ENCODE results near the gene HOXA9. TPM values are rescaled to one million over a fixed set of nuclear protein-coding genes. Genes with fewer than 3 reads are reported as not detected.

The HOXA9 gene
- total and polyA plus RNA-seq, 8 donors = 0.25 to 68.1 TPM; not detected in 6

DNA sequence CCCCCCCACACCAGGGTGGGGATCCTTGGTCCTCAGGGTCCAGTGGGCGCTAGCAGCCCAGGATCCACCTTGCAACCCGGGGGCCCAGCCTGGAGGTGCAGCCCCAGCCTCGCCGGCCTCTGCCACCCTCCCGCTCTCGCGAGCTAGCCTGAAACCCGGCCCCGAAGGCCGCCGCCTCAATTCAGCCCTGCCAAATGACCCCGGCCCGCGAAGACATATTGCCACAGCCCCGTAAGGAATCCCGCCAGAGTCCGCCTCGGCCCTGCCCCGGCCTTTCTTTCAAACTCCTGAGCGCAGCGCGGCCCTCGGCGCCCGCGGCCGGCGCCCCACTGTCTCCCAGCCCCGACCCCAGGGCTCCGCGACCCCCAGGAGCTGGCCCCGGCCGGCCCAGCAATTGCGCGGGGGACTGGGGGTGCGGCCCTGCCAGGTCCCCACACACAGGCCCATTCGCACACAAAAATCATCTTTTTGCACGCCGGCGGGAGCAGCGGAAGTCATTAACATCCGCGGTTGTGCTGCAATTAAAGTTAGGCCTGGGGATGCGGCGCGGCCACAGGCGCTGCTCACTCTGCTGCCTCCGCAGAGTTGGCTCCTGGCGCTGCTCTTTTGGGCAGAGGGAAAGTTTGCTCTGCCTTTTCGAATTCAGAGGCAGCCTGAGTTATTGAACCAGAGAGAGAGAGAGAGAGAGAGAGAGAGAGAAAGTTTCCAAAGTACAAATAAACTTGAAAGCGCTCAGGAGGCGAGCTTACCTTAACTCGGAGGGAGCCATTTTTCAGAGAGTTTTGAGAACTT lies 25.8 kb downstream of the HOXA9 start:
- no peak for DNase-seq
- H3K9me3 ChIP-seq = peaks cover 0 to 10% (median 0%) of the 10 kb centered on the region in 4 donors
- peak overlapping the region; percentile 57 to 99 (median 94) for H3K27ac ChIP-seq
- H3K36me3 ChIP-seq = peaks cover 0 to 5% (median 0%) of the 10 kb centered on the region in 4 donors
- intact Hi-C loops (cut with DNase I; ENCODE audit: low total_unique reads) = no loop called here
- peak overlapping the region; percentile 38 to 67 (median 56) for H3K4me3 ChIP-seq
- H3K27me3 ChIP-seq = peaks cover 0 to 92% (median 61%) of the 10 kb centered on the region in 3 donors
- H3K4me1 ChIP-seq = peaks cover 0 to 53% (median 25%) of the 10 kb centered on the region in 4 donors
- 29 to 53% (median 43%) methylated on average over 38 to 53 of the region's 53 CpGs for WGBS, 5 donors
- TF ChIP-seq POLR2AphosphoS5 (IDR thresholded peaks at IDR 0.05) (no peak), POLR2A (IDR thresholded peaks at IDR 0.05) (no peak), EP300 (IDR thresholded peaks at IDR 0.05) (no peak)
- TF ChIP-seq, protein P1, sequence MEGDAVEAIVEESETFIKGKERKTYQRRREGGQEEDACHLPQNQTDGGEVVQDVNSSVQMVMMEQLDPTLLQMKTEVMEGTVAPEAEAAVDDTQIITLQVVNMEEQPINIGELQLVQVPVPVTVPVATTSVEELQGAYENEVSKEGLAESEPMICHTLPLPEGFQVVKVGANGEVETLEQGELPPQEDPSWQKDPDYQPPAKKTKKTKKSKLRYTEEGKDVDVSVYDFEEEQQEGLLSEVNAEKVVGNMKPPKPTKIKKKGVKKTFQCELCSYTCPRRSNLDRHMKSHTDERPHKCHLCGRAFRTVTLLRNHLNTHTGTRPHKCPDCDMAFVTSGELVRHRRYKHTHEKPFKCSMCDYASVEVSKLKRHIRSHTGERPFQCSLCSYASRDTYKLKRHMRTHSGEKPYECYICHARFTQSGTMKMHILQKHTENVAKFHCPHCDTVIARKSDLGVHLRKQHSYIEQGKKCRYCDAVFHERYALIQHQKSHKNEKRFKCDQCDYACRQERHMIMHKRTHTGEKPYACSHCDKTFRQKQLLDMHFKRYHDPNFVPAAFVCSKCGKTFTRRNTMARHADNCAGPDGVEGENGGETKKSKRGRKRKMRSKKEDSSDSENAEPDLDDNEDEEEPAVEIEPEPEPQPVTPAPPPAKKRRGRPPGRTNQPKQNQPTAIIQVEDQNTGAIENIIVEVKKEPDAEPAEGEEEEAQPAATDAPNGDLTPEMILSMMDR (IDR thresholded peaks at IDR 0.05) = no peak

DNA sequence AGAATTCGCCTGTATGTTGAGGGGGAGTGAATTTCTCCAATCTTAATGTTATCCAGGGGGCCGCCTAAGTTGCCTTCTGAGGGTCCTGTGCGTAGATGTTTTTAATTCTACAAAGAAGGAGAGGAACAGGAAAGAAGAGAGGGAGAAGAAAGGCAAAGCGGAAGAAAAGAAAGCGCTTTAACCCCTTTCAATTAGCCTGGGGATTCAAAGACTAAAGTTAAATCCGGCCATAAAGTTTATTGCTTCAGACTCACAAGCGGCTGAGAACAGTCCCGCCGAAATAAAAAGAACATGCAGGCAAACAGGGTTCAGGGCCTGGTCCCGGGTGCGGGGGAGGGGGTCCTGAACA lies 26.4 kb downstream of the HOXA9 start:
- peaks cover 0 to 92% (median 55%) of the 10 kb centered on the region in 3 donors for H3K27me3 ChIP-seq
- TF ChIP-seq EP300 (IDR thresholded peaks at IDR 0.05) (no peak), POLR2A (IDR thresholded peaks at IDR 0.05) (no peak), POLR2AphosphoS5 (IDR thresholded peaks at IDR 0.05) (no peak)
- TF ChIP-seq, protein P1 (IDR thresholded peaks at IDR 0.05) = no peak
- peak overlapping the region; percentile 38 to 67 (median 56) for H3K4me3 ChIP-seq
- peaks cover 0 to 4% (median 0%) of the 10 kb centered on the region in 4 donors for H3K9me3 ChIP-seq
- intact Hi-C loops (cut with DNase I; ENCODE audit: low total_unique reads) = no loop called here
- H3K4me1 ChIP-seq = peaks cover 0 to 52% (median 28%) of the 10 kb centered on the region in 4 donors
- no peak for DNase-seq
- WGBS, 5 donors = 50 to 81% (median 71%) methylated on average over 11 of the region's 11 CpGs
- peak overlapping the region; percentile 57 to 99 (median 94) for H3K27ac ChIP-seq
- H3K36me3 ChIP-seq = peaks cover 0 to 5% (median 0%) of the 10 kb centered on the region in 4 donors

DNA sequence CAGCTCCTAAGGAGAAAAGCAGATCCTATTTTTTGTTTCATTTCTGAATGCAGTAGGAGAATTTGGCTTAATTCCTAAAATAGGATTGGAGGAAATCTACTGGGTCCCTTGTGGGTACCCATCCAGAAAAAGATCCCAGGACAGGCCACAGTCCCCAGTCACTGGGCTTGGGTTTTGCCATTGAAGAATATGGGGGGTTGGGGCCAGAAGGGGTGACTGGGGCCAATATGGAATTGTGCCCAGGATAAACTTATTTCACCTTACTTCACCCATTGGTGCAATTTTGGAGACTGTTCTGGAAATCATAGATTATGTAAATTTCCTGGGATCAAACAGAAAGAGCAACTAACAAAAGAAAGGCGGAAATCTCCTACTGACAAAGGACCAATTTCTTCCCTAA lies 26.9 kb downstream of the HOXA9 start:
- no peak for DNase-seq
- Histone ChIP-seq H3K4me3 (peak overlapping the region in 3 of 4 donors; percentile 46 to 67 (median 65)), H3K9me3 (no peaks in the 10 kb centered on the region), H3K27me3 (peaks cover 0 to 92% (median 54%) of the 10 kb centered on the region in 3 donors), H3K36me3 (peaks cover 0 to 5% (median 0%) of the 10 kb centered on the region in 4 donors), H3K4me1 (peaks cover 0 to 54% (median 28%) of the 10 kb centered on the region in 4 donors), H3K27ac (peak overlapping the region in 4 of 5 donors; percentile 93 to 99 (median 95))
- intact Hi-C loops (cut with DNase I; ENCODE audit: low total_unique reads) = no loop called here
- WGBS, 5 donors = 59 to 84% (median 69%) methylated on average over 1 of the region's 1 CpG
- TF ChIP-seq, protein P1 (IDR thresholded peaks at IDR 0.05) = no peak
- TF ChIP-seq EP300 (IDR thresholded peaks at IDR 0.05) (no peak), POLR2AphosphoS5 (IDR thresholded peaks at IDR 0.05) (no peak), POLR2A (IDR thresholded peaks at IDR 0.05) (no peak)

DNA sequence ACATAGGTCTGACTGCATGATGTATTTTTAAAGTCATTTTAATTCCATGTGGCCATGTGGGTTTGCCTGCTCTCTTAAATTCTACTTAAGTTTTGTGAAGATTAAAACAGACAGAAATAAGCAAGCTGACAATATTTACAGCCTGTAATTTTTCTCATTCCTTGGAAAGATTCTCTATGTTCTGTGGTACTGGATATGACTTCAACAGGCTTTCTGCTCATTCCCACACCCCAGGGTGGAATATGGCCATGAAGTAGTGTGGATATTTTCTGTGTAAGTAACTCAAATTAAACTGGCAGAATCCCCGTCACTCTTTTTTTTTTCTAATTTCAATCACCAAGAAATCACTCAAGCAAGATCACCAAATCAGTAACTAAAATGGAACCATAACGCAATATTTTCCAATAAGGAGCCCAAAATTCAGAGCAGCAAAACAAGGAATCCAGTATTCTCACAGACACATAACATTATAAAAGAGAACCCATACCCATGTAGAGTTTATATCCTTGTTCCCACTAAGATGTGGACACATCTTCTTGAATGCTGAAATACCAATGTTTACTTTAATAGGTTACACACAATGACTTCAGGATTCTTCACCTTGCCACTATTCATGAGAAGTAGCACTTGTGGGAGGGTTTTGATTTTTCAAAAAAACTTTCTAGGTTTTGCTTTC lies 27.6 kb downstream of the HOXA9 start:
- H3K27me3 ChIP-seq = peaks cover 0 to 92% (median 49%) of the 10 kb centered on the region in 3 donors
- H3K27ac ChIP-seq = peak overlapping the region in 4 of 5 donors; percentile 93 to 99 (median 95)
- intact Hi-C loops (cut with DNase I; ENCODE audit: low total_unique reads) = no loop called here

More for the DNA sequence above, 27.6 kb downstream of the HOXA9 start:
- DNase-seq = no peak
- H3K36me3 ChIP-seq = peaks cover 0 to 1% (median 0%) of the 10 kb centered on the region in 4 donors
- H3K9me3 ChIP-seq = no peaks in the 10 kb centered on the region
- 59 to 88% (median 76%) methylated on average over 2 of the region's 2 CpGs for WGBS, 5 donors
- H3K4me3 ChIP-seq = no peak overlapping the region
- TF ChIP-seq POLR2A (IDR thresholded peaks at IDR 0.05) (no peak), POLR2AphosphoS5 (IDR thresholded peaks at IDR 0.05) (no peak), EP300 (IDR thresholded peaks at IDR 0.05) (no peak)
- TF ChIP-seq, protein P1 (IDR thresholded peaks at IDR 0.05) = no peak
- peaks cover 0 to 61% (median 31%) of the 10 kb centered on the region in 4 donors for H3K4me1 ChIP-seq

Measured in stomach (tissue), 9 donors.